Lung (tissue), 12 donors: ENCODE measurements around the gene ANKRD44. TPM values are rescaled to one million over a fixed set of nuclear protein-coding genes. Genes with fewer than 3 reads are reported as not detected.

Source experiments
- ATAC-seq: fragments of 200-7000 bp; cut with Tn5 transposase; one replicate; pipeline ENCODE4 v1.9.1; 2020; ENCODE audit warnings: moderate number of reproducible peaks; ENCODE audit not compliant: insufficient read depth, low FRiP score
- DNase-seq, 3 donors: peaks; one replicate each; pipeline ENCODE4 v3.0.0-alpha.2; 2013 to 2017
- H3K27ac ChIP-seq, 2 donors: one replicate each; pipeline ENCODE4 v1.5.1; 2013; ENCODE audit warnings: mild to moderate bottlenecking in 2 of 2, moderate library complexity in 2 of 2, control low read depth in 1 of 2, inconsistent platforms in 1 of 2, low read depth in 1 of 2, low read length in 1 of 2
- H3K27me3 ChIP-seq, 3 donors: one replicate each; pipeline ENCODE4 v1.5.1; 2013; ENCODE audit warnings: low read length in 2 of 3; ENCODE audit not compliant: control insufficient read depth in 3 of 3, insufficient read depth in 3 of 3
- H3K36me3 ChIP-seq, 4 donors: one replicate each; pipeline ENCODE4 v1.5.1; 2013; ENCODE audit warnings: low read length in 4 of 4, mild to moderate bottlenecking in 1 of 4, moderate library complexity in 1 of 4; ENCODE audit not compliant: control insufficient read depth in 4 of 4, insufficient read depth in 4 of 4
- H3K4me1 ChIP-seq, 5 donors: one replicate each; pipeline ENCODE4 v1.5.1; 2013; ENCODE audit warnings: low read length in 5 of 5, mild to moderate bottlenecking in 2 of 5, moderate library complexity in 1 of 5; ENCODE audit not compliant: control insufficient read depth in 5 of 5, insufficient read depth in 5 of 5
- H3K4me3 ChIP-seq: one replicate; pipeline ENCODE4 v1.5.1; 2013; ENCODE audit warnings: mild to moderate bottlenecking, control low read depth, moderate library complexity
- H3K9ac ChIP-seq, 2 donors: one replicate each; pipeline ENCODE4 v1.5.1; 2013; ENCODE audit warnings: low read length in 2 of 2, control low read depth in 1 of 2; ENCODE audit not compliant: insufficient read depth in 1 of 2
- H3K9me3 ChIP-seq, 4 donors: one replicate each; pipeline ENCODE4 v1.5.1; 2013; ENCODE audit warnings: low read length in 3 of 4, mild to moderate bottlenecking in 1 of 4, moderate library complexity in 1 of 4; ENCODE audit not compliant: control insufficient read depth in 4 of 4, insufficient read depth in 3 of 4
- CTCF ChIP-seq: IDR thresholded peaks from 2 replicates; pipeline ENCODE4 v1.5.1; 2012; ENCODE audit warnings: mild to moderate bottlenecking; ENCODE audit errors: control extremely low read depth, extremely low read depth
- WGBS, 2 donors: extraction: QIAGEN DNeasy Blood & Tissue Kit; methylation state at CpG; one replicate each; pipeline ENCODE4 v1.1.7; 2013; 5-methylcytosine and 5-hydroxymethylcytosine counted together
- polyA plus RNA-seq, 2 donors: library from polyadenylated mRNA; stranded (reverse); fragments of 200-250 nt; gene quantifications; one replicate each; pipeline ENCODE4 v1.2.1, GENCODE V29; 2013
- total RNA-seq, 2 donors: library from RNA; depleted of rRNA in 1 of 2; stranded (reverse); fragments of >200 nt in 1 of 2; gene quantifications; one replicate each; pipeline ENCODE4 v1.2.1, GENCODE V29; 2014 to 2021
- donor health status: control.
- donor health status: control.
- donor health status: Bipolar disorder and iron deficiency.
- donor health status: healthy.
- donor health status: DM: yes; HTN: yes; CAD: no.

ANKRD44 gene
- total and polyA plus RNA-seq, 4 donors, result 7.1 to 73.8 (median 20.3) TPM

GRCh38 chr2:197208841-197209240 lies 101.7 kb downstream of the ANKRD44 start:
- H3K27ac ChIP-seq, result no peak overlapping the region
- H3K4me3 ChIP-seq, result no peak overlapping the region
- TF ChIP-seq CTCF, result no peak
- H3K27me3 ChIP-seq, result no peaks in the 10 kb centered on the region
- no peaks in the 10 kb centered on the region for H3K9me3 ChIP-seq
- no peak for DNase-seq
- no peak for ATAC-seq
- peaks cover 5 to 26% (median 9%) of the 10 kb centered on the region in 5 donors for H3K4me1 ChIP-seq
- no peak overlapping the region for H3K9ac ChIP-seq
- WGBS, 2 donors, result 15 to 23% methylated on average over 3 of the region's 3 CpGs
- no peaks in the 10 kb centered on the region for H3K36me3 ChIP-seq

- Histone ChIP-seq H3K36me3 (no peaks in the 10 kb centered on the region), H3K27ac (peak overlapping the region in 1 of 2 donors; percentile 40), H3K27me3 (no peaks in the 10 kb centered on the region), H3K4me1 (peaks cover 5 to 25% (median 9%) of the 10 kb centered on the region in 5 donors), H3K9ac (no peak overlapping the region), H3K4me3 (no peak overlapping the region), H3K9me3 (no peaks in the 10 kb centered on the region)
- no peak for TF ChIP-seq CTCF
- DNase-seq (no peak), ATAC-seq (no peak)
- WGBS, 2 donors, result 75 to 77% methylated on average over 6 of the region's 6 CpGs
Observed at GRCh38 chr2:197208024-197208423, 102.6 kb downstream of the ANKRD44 start.

- no peak for ATAC-seq
- H3K27ac ChIP-seq, result no peak overlapping the region
- H3K4me3 ChIP-seq, result no peak overlapping the region
- 51 to 71% methylated on average over 3 of the region's 3 CpGs for WGBS, 2 donors
- no peaks in the 10 kb centered on the region for H3K9me3 ChIP-seq
- no peak for DNase-seq
- TF ChIP-seq CTCF, result no peak
- H3K9ac ChIP-seq, result no peak overlapping the region
- H3K36me3 ChIP-seq, result no peaks in the 10 kb centered on the region
- no peaks in the 10 kb centered on the region for H3K27me3 ChIP-seq
- H3K4me1 ChIP-seq, result peaks cover 2 to 21% (median 7%) of the 10 kb centered on the region in 5 donors
Observed at GRCh38 chr2:197207598-197207997, 103.0 kb downstream of the ANKRD44 start.

GRCh38 chr2:197207106-197207505 lies 103.5 kb downstream of the ANKRD44 start:
- H3K27ac ChIP-seq, result no peak overlapping the region
- no peak for TF ChIP-seq CTCF
- 53 to 74% methylated on average over 2 of the region's 2 CpGs for WGBS, 2 donors
- no peaks in the 10 kb centered on the region for H3K9me3 ChIP-seq
- DNase-seq (no peak), ATAC-seq (no peak)
- H3K36me3 ChIP-seq, result no peaks in the 10 kb centered on the region
- peaks cover 0 to 20% (median 5%) of the 10 kb centered on the region in 5 donors for H3K4me1 ChIP-seq
- no peak overlapping the region for H3K4me3 ChIP-seq
- no peaks in the 10 kb centered on the region for H3K27me3 ChIP-seq
- H3K9ac ChIP-seq, result no peak overlapping the region
